Panc1 (cell line): ENCODE measurements around the gene HNRNPAB. TPM values are rescaled to one million over a fixed set of nuclear protein-coding genes. Genes with fewer than 3 reads are reported as not detected.
A peak's percentile ranks its signal among the peaks of the same experiment; 100 is the strongest.

Source experiments
- ATAC-seq: fragments of 200-7000 bp; cut with Tn5 transposase; 2 replicates; pipeline ENCODE4 v1.9.1; 2020; ENCODE audit warnings: mild to moderate bottlenecking, moderate library complexity
- BruUV-seq: library from RNA; stranded (reverse); fragments of 400-500 nt; replicated peaks from 2 replicates; lab custom pipeline; 2021; lab: Mats Ljungman, UMichigan
- CTCF ChIA-PET: fragments of 300-600 bp; sonication (Branson Sonifier 250); formaldehyde crosslinking; loops from one replicate; lab custom pipeline; 2022; ENCODE audit warnings: antibody characterized with exemption; lab: Charles Lee
- POLR2A ChIA-PET: fragments of 300-600 bp; sonication (Branson Sonifier 250); formaldehyde crosslinking; loops from one replicate; lab custom pipeline; 2022; ENCODE audit warnings: antibody characterized with exemption; lab: Charles Lee
- DNase-seq: peaks from one replicate; pipeline ENCODE4 v3.0.0-alpha.2; 2010; ENCODE audit warnings: low read depth, low spot score
- H3K27ac ChIP-seq: 2 replicates; pipeline ENCODE4 v1.5.1; 2011; ENCODE audit warnings: mild to moderate bottlenecking, low read length, inconsistent platforms
- H3K27me3 ChIP-seq: fragments of 200-500 bp; sonication (Bioruptor generic); 2 replicates; pipeline ENCODE4 v1.6.0; 2014; ENCODE audit warnings: low read length, inconsistent platforms; ENCODE audit not compliant: control insufficient read depth, insufficient read depth
- H3K36me3 ChIP-seq: fragments of 200-500 bp; sonication (Bioruptor generic); 2 replicates; pipeline ENCODE4 v1.5.1; 2014; ENCODE audit warnings: inconsistent platforms, mild to moderate bottlenecking, low read length, moderate library complexity; ENCODE audit not compliant: control insufficient read depth, insufficient read depth
- H3K4me1 ChIP-seq: 2 replicates; pipeline ENCODE4 v1.5.1; 2011; ENCODE audit warnings: inconsistent platforms, mild to moderate bottlenecking, low read length, moderate library complexity; ENCODE audit not compliant: control insufficient read depth, insufficient read depth
- H3K4me3 ChIP-seq, 2 experiments: 2 replicates each; pipeline ENCODE4 v1.5.1; 2011 to 2012; ENCODE audit warnings: low read depth in 2 of 2, low read length in 2 of 2, mild to moderate bottlenecking in 2 of 2, inconsistent platforms in 1 of 2, moderate library complexity in 1 of 2
- H3K9me3 ChIP-seq: fragments of 200-500 bp; sonication (Bioruptor generic); 2 replicates; pipeline ENCODE4 v1.5.1; 2014; ENCODE audit warnings: low read depth, mild to moderate bottlenecking, inconsistent platforms, low read length, moderate library complexity; ENCODE audit not compliant: control insufficient read depth, insufficient read depth
- POLR2AphosphoS5 ChIP-seq: IDR thresholded peaks from 2 replicates; pipeline ENCODE4 v1.6.1; 2012; ENCODE audit warnings: mild to moderate bottlenecking, low read depth, low read length, moderate library complexity
- SIN3A ChIP-seq: IDR thresholded peaks from 2 replicates; pipeline ENCODE4 v1.6.1; 2012; ENCODE audit warnings: low read depth, mild to moderate bottlenecking, low read length, moderate library complexity, borderline replicate concordance; ENCODE audit not compliant: insufficient read depth
- TCF7L2 ChIP-seq: IDR thresholded peaks from 2 replicates; pipeline ENCODE4 v1.6.1; 2011; ENCODE audit warnings: mild to moderate bottlenecking, low read depth, low read length, inconsistent platforms
- in situ Hi-C: cut with HindIII; loops from 2 replicates; pipeline ENCODE4 v1.10.0; 2016; ENCODE audit warnings: low sequenced_read_pairs, low pct_unique_long_range_greater_than_20kb
- intact Hi-C: fragments of 100-400 bp; cut with micrococcal nuclease; formaldehyde crosslinking; loops from one replicate; pipeline ENCODE4 v1.10.0; 2022; ENCODE audit not compliant: unreplicated experiment
- total RNA-seq: library from RNA; stranded (reverse); gene quantifications from one replicate; pipeline ENCODE4 v1.2.1, GENCODE V29; 2021; ENCODE audit not compliant: unreplicated experiment
- TF ChIP-seq, protein P1 (sequence below), 2 experiments: IDR thresholded peaks; 2 replicates each; pipeline ENCODE4 v1.6.1; 2011 to 2012; ENCODE audit warnings: low read depth in 2 of 2, control low read depth in 1 of 2, low read length in 1 of 2, mild to moderate bottlenecking in 1 of 2, moderate library complexity in 1 of 2; ENCODE audit not compliant: insufficient read depth in 1 of 2
- TF ChIP-seq, protein P2 (sequence below): fragments of 450-650 bp; IDR thresholded peaks from 2 replicates; pipeline ENCODE4 v1.5.1; 2017; ENCODE audit warnings: mild to moderate bottlenecking

The HNRNPAB gene
- total RNA-seq, 1 experiment from 2014 or later, result 273 TPM

DNA sequence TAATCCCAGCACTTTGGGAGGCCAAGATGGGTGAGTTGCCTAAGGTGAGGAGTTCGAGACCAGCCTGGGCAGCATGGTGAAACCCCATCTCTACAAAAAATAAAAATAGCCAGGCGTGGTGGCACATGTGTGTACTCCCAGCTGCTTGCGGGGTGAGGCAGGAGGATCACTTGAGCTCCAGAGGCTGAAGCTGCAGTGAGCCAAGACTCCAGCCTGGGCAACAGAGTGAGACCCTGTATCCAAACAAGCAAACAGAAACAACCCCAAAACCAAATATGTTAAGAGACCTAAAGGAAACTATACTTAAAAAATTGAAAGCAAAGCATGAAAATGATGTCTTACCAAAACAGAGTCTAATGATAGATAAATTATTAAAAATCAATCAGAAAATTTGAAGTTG lies 12.4 kb downstream of the HNRNPAB start:
- no peak for TF ChIP-seq POLR2AphosphoS5
- TF ChIP-seq, protein P1, sequence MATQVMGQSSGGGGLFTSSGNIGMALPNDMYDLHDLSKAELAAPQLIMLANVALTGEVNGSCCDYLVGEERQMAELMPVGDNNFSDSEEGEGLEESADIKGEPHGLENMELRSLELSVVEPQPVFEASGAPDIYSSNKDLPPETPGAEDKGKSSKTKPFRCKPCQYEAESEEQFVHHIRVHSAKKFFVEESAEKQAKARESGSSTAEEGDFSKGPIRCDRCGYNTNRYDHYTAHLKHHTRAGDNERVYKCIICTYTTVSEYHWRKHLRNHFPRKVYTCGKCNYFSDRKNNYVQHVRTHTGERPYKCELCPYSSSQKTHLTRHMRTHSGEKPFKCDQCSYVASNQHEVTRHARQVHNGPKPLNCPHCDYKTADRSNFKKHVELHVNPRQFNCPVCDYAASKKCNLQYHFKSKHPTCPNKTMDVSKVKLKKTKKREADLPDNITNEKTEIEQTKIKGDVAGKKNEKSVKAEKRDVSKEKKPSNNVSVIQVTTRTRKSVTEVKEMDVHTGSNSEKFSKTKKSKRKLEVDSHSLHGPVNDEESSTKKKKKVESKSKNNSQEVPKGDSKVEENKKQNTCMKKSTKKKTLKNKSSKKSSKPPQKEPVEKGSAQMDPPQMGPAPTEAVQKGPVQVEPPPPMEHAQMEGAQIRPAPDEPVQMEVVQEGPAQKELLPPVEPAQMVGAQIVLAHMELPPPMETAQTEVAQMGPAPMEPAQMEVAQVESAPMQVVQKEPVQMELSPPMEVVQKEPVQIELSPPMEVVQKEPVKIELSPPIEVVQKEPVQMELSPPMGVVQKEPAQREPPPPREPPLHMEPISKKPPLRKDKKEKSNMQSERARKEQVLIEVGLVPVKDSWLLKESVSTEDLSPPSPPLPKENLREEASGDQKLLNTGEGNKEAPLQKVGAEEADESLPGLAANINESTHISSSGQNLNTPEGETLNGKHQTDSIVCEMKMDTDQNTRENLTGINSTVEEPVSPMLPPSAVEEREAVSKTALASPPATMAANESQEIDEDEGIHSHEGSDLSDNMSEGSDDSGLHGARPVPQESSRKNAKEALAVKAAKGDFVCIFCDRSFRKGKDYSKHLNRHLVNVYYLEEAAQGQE (IDR thresholded peaks at IDR 0.05; ENCODE audit: insufficient read depth in 1 of 2, low read depth in 2 of 2, low read length in 1 of 2), result no peak
- TF ChIP-seq, protein P2, sequence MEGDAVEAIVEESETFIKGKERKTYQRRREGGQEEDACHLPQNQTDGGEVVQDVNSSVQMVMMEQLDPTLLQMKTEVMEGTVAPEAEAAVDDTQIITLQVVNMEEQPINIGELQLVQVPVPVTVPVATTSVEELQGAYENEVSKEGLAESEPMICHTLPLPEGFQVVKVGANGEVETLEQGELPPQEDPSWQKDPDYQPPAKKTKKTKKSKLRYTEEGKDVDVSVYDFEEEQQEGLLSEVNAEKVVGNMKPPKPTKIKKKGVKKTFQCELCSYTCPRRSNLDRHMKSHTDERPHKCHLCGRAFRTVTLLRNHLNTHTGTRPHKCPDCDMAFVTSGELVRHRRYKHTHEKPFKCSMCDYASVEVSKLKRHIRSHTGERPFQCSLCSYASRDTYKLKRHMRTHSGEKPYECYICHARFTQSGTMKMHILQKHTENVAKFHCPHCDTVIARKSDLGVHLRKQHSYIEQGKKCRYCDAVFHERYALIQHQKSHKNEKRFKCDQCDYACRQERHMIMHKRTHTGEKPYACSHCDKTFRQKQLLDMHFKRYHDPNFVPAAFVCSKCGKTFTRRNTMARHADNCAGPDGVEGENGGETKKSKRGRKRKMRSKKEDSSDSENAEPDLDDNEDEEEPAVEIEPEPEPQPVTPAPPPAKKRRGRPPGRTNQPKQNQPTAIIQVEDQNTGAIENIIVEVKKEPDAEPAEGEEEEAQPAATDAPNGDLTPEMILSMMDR, result no peak
- no peak for TF ChIP-seq SIN3A
- TF ChIP-seq TCF7L2, result no peak
- H3K4me3 ChIP-seq, result no peak overlapping the region
- in situ Hi-C loops (no loop called here), intact Hi-C loops (no loop called here)
- ATAC-seq, result no peak
- H3K27me3 ChIP-seq, result no peaks in the 10 kb centered on the region
- no peak overlapping the region for H3K27ac ChIP-seq
- POLR2A ChIA-PET, result no interaction called here
- no peaks in the 10 kb centered on the region for H3K9me3 ChIP-seq
- CTCF ChIA-PET, result no interaction called here
- H3K36me3 ChIP-seq, result peaks cover 3% of the 10 kb centered on the region
- no peak for DNase-seq
- BruUV-seq, result no TSS peak
- peaks cover 3% of the 10 kb centered on the region for H3K4me1 ChIP-seq

DNA sequence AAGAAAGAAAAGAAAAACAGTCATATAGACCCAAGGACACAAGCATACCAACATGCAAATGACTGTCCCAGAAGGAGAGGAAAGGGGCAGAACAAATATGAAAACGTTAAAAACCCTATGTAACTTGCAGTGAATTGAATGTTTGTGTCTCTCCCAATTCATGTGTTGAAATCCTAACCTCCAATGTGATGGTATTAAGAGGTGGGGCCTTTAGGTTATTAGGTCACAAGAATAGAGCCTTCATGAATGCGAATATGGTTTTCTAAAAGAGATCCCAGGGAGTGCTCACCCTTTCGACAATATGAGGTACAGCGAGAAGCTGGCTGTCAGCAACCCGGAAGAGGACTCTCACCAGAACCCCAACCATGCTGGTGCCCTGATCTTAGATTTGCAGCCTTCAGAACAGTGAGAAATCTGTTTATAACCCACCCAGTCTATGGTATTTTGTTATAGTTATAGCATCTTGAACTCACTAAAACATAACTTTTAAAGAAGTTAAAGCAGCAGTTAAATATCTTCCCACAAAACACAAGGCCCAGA lies 14.0 kb downstream of the HNRNPAB start:
- POLR2A ChIA-PET, result no interaction called here
- CTCF ChIA-PET, result interaction anchor here (0.6 kb wide), 1 partner anchor 35 kb away, joined by 4 read pairs; no protein-coding TSS in a partner anchor
- TF ChIP-seq, protein P1 (IDR thresholded peaks at IDR 0.05; ENCODE audit: insufficient read depth in 1 of 2, low read depth in 2 of 2, low read length in 1 of 2), result no peak
- TF ChIP-seq POLR2AphosphoS5 (no peak), TCF7L2 (no peak), SIN3A (no peak)
- TF ChIP-seq, protein P2, result no peak
- Histone ChIP-seq H3K36me3 (no peaks in the 10 kb centered on the region), H3K4me1 (no peaks in the 10 kb centered on the region; the same call in 1 of the 2 replicates), H3K4me3 (no peak overlapping the region), H3K9me3 (no peaks in the 10 kb centered on the region), H3K27ac (no peak overlapping the region), H3K27me3 (no peaks in the 10 kb centered on the region)
- ATAC-seq (no peak), DNase-seq (no peak)
- in situ Hi-C loops, result no loop called here
- TSS peak; percentile 37 for BruUV-seq
- intact Hi-C loops, result no loop called here
